OCI-LY1 (cell line): ENCODE measurements around the gene CXCL13.

ENCODE experiments used
- EZH2 ChIP-seq: fragments of 200-600 bp; sonication (generic), shearing (Covaris generic); IDR thresholded peaks from 2 replicates; pipeline ENCODE4 v1.8.0; 2017; ENCODE audit warnings: borderline replicate concordance, mixed run types, mild to moderate bottlenecking, antibody characterized with exemption, low read length, moderate library complexity, mixed read lengths
- TF ChIP-seq, protein P1 (sequence below): fragments of 200-600 bp; sonication (generic), shearing (Covaris generic); IDR thresholded peaks from 2 replicates; pipeline ENCODE4 v1.5.1; 2017; ENCODE audit warnings: mild to moderate bottlenecking, antibody characterized with exemption, low read length, moderate library complexity, mixed read lengths

DNA sequence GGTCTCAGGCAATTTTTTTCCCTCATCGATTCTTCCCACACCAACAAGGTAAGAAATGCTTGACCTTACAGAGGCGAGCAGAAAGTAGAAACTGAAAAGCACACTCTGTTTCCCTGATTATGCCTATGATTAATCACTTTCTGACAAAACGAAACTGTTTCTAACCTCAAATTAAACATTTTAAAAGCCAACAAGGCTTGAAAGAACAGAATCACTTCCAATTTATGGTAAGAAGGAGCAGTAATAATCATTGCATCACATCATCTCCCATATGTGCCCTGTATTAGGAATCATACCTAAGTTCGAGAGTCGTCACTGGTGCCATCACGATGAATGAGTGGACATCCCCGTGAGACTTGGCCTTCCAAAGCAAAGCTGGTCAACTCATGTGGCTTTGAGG, 12.5 kb upstream of the CXCL13 start:
- TF ChIP-seq, protein P1, sequence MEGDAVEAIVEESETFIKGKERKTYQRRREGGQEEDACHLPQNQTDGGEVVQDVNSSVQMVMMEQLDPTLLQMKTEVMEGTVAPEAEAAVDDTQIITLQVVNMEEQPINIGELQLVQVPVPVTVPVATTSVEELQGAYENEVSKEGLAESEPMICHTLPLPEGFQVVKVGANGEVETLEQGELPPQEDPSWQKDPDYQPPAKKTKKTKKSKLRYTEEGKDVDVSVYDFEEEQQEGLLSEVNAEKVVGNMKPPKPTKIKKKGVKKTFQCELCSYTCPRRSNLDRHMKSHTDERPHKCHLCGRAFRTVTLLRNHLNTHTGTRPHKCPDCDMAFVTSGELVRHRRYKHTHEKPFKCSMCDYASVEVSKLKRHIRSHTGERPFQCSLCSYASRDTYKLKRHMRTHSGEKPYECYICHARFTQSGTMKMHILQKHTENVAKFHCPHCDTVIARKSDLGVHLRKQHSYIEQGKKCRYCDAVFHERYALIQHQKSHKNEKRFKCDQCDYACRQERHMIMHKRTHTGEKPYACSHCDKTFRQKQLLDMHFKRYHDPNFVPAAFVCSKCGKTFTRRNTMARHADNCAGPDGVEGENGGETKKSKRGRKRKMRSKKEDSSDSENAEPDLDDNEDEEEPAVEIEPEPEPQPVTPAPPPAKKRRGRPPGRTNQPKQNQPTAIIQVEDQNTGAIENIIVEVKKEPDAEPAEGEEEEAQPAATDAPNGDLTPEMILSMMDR, result no peak
- no peak for TF ChIP-seq EZH2
